K562 (cell line): ENCODE results near the gene MYLIP. TPM values are rescaled to one million over a fixed set of nuclear protein-coding genes. Genes with fewer than 3 reads are reported as not detected.
A peak's percentile ranks its signal among the peaks of the same experiment; 100 is the strongest.

Experiments used
- BCOR ChIP-seq: fragments of 450-650 bp; IDR thresholded peaks from 2 replicates; pipeline ENCODE4 v1.6.1; 2016
- BHLHE40 ChIP-seq: IDR thresholded peaks from 2 replicates; pipeline ENCODE4 v1.6.1; 2011; ENCODE audit warnings: low read length, improper control_type of control experiment
- CAMTA2 ChIP-seq: fragments of 250-450 bp; sonication (Bioruptor Pico); conservative IDR thresholded peaks from 2 replicates; pipeline ENCODE4 v1.5.1; 2022
- CBFA2T2 ChIP-seq: fragments of 450-650 bp; conservative IDR thresholded peaks from 2 replicates; pipeline ENCODE4 v1.6.1; 2017; ENCODE audit warnings: mild to moderate bottlenecking
- EP400 ChIP-seq: fragments of 450-650 bp; IDR thresholded peaks from 2 replicates; pipeline ENCODE4 v1.6.1; 2017; ENCODE audit warnings: antibody characterized with exemption, mild to moderate bottlenecking, moderate library complexity
- GATA2 ChIP-seq: sonication (generic); formaldehyde crosslinking; IDR thresholded peaks from 2 replicates; pipeline ENCODE4 v1.4.0; 2020; ENCODE audit warnings: mild to moderate bottlenecking, missing genetic modification reagents
- HNRNPLL ChIP-seq: fragments of 200-400 bp; formaldehyde crosslinking; IDR thresholded peaks from 2 replicates; pipeline ENCODE4 v1.6.1; 2017; ENCODE audit warnings: low read length, low read depth, mild to moderate bottlenecking; ENCODE audit not compliant: poor library complexity, severe bottlenecking
- ILF3 ChIP-seq: fragments of 450-650 bp; IDR thresholded peaks from 2 replicates; pipeline ENCODE4 v1.6.1; 2018; ENCODE audit warnings: antibody characterized with exemption, mild to moderate bottlenecking, moderate library complexity, borderline replicate concordance
- MBD2 ChIP-seq: sonication (generic); IDR thresholded peaks from 2 replicates; pipeline ENCODE4 v1.6.1; 2016; ENCODE audit warnings: low read depth, borderline replicate concordance
- NELFE ChIP-seq: IDR thresholded peaks from 2 replicates; pipeline ENCODE4 v1.6.1; 2011; ENCODE audit warnings: mild to moderate bottlenecking; ENCODE audit not compliant: insufficient read depth, insufficient read length
- POLR3A ChIP-seq: IDR thresholded peaks from 2 replicates; pipeline ENCODE4 v1.6.1; 2011; ENCODE audit warnings: borderline replicate concordance, mild to moderate bottlenecking, moderate library complexity; ENCODE audit not compliant: insufficient read length, insufficient read depth; ENCODE audit errors: extremely low read depth
- PRPF4 ChIP-seq: fragments of 200-400 bp; formaldehyde crosslinking; IDR thresholded peaks from one replicate; pipeline ENCODE4 v1.6.1; 2017; ENCODE audit warnings: low read length, low read depth, mild to moderate bottlenecking; ENCODE audit not compliant: insufficient read depth, poor library complexity, severe bottlenecking
- SIRT6 ChIP-seq: IDR thresholded peaks from one replicate; pipeline ENCODE4 v1.6.1; 2012; ENCODE audit warnings: low read depth, mild to moderate bottlenecking, control low read depth, inconsistent platforms, low read length, moderate library complexity
- SLC30A9 ChIP-seq: fragments of 250-450 bp; sonication (Bioruptor Pico); IDR thresholded peaks from 2 replicates; pipeline ENCODE4 v1.8.0; 2022; ENCODE audit warnings: mild to moderate bottlenecking, moderate library complexity
- SRSF3 ChIP-seq: fragments of 200-400 bp; formaldehyde crosslinking; IDR thresholded peaks from 2 replicates; pipeline ENCODE4 v1.6.1; 2016; ENCODE audit warnings: mild to moderate bottlenecking, low read length, moderate library complexity; ENCODE audit not compliant: insufficient read depth
- SUPT5H ChIP-seq: fragments of 450-650 bp; IDR thresholded peaks from 2 replicates; pipeline ENCODE4 v1.6.1; 2016
- TRIM28 ChIP-seq: fragments of 450-650 bp; IDR thresholded peaks from 2 replicates; pipeline ENCODE4 v1.6.1; 2017
- ZNF3 ChIP-seq: fragments of 250-450 bp; sonication (Bioruptor Pico); IDR thresholded peaks from 2 replicates; pipeline ENCODE4 v1.5.0; 2021; ENCODE audit warnings: mild to moderate bottlenecking, moderate library complexity
- ZNF408 ChIP-seq: fragments of 250-450 bp; sonication (Bioruptor Pico); IDR thresholded peaks from 2 replicates; pipeline ENCODE4 v1.4.0; 2020; ENCODE audit warnings: low read depth, mild to moderate bottlenecking, moderate library complexity
- ZNF561 ChIP-seq: fragments of 450-650 bp; formaldehyde crosslinking; conservative IDR thresholded peaks from 2 replicates; pipeline ENCODE4 v1.4.0; 2020; ENCODE audit warnings: mild to moderate bottlenecking, moderate library complexity
- ZNF589 ChIP-seq: fragments of 200-800 bp; sonication (Bioruptor generic); IDR thresholded peaks from 2 replicates; pipeline ENCODE4 v1.6.1; 2016; ENCODE audit warnings: low read depth, missing genetic modification characterization, missing compliant biosample characterization
- polyA plus RNA-seq, 8 experiments: library from polyadenylated mRNA; depleted of rRNA in 4 of 8; stranded (reverse) in 5 of 8; unstranded in 3 of 8; fragments of >200 nt; fragmentation: Nextera tagmentation in 2 of 8; fragmentation: Illumina TruSeq in 1 of 8; extraction: Ambion mirVana in 2 of 8; extraction: Trizol in 1 of 8; gene quantifications; 2 replicates each; pipeline versions ENCODE4 v1.2.1 to v1.2.3, GENCODE V29; 2011 to 2014; ENCODE audit warnings: inconsistent platforms in 1 of 8, missing spikeins in 1 of 8
- total RNA-seq, 7 experiments: library from RNA; depleted of rRNA in 6 of 7; stranded (reverse); fragments of >200 nt in 6 of 7; fragmentation: Illumina TruSeq in 2 of 7; extraction: Trizol in 2 of 7; gene quantifications; 2 replicates each; pipeline versions ENCODE4 v1.2.1 to v1.2.3, GENCODE V29; 2011 to 2021; ENCODE audit warnings: low replicate concordance in 1 of 7
- TF ChIP-seq, protein P1 (sequence below): sonication (generic); formaldehyde crosslinking; IDR thresholded peaks from 2 replicates; pipeline ENCODE4 v1.4.0; 2020; ENCODE audit warnings: mild to moderate bottlenecking, missing genetic modification reagents
- TF ChIP-seq, protein P2 (sequence below): sonication (generic); formaldehyde crosslinking; IDR thresholded peaks from 2 replicates; pipeline ENCODE4 v1.8.1; 2023; ENCODE audit warnings: mild to moderate bottlenecking, missing genetic modification reagents, moderate library complexity
- TF ChIP-seq, protein P3 (sequence below): fragments of 450-650 bp; IDR thresholded peaks from 2 replicates; pipeline ENCODE4 v1.6.1; 2016

Gene MYLIP
- total and polyA plus RNA-seq, 9 of the 15 experiments (the other 6 are each of a cell fraction or from before 2014, with no cell fraction given): 10.8 to 43.5 (median 31.5) TPM

DNA sequence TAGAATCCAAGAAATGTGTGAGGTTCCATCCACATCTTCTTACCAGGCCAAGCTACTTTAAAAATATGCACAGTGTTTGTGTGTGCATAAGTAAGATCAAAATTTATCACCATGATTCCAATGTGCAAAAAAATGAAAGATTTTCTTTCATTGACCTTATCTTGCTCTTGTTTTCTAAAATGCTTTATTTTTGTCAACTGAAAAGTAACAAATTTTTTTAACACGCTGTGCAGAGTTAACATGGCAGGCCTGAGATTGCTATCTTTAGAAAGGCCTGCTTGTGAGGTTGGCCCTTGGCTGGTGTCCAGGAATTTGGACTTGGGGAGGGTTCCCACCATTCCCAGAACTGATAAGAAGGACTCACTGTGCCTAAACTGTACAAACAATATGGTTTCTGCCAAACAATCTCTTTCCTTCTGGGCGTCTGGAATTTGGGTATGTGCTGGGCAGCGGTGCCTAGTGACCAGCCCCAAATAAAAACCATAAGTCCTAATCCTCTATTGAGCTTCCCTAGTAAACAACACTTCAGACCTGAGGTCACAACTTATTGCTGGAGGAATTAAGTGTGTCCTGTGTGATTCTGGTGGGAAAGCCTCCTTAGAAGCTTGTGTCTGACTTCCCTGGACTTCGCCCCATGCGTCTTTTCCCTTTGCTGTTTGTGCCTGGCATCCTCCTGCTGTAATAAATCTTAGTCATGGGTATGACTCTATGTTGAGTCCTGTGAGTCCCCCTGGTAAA lies 19.8 kb upstream of the MYLIP start (continued):
- TF ChIP-seq SLC30A9 (CRISPR knock-in tag): no peak
- no peak for TF ChIP-seq NELFE
- peak; percentile 8 for TF ChIP-seq HNRNPLL
- TF ChIP-seq CAMTA2 (CRISPR knock-in tag): no peak
- peak; percentile 97 for TF ChIP-seq GATA2 (CRISPR knock-in tag)
- TF ChIP-seq POLR3A: no peak
- TF ChIP-seq ZNF3 (CRISPR knock-in tag): no peak
- TF ChIP-seq, protein P1, sequence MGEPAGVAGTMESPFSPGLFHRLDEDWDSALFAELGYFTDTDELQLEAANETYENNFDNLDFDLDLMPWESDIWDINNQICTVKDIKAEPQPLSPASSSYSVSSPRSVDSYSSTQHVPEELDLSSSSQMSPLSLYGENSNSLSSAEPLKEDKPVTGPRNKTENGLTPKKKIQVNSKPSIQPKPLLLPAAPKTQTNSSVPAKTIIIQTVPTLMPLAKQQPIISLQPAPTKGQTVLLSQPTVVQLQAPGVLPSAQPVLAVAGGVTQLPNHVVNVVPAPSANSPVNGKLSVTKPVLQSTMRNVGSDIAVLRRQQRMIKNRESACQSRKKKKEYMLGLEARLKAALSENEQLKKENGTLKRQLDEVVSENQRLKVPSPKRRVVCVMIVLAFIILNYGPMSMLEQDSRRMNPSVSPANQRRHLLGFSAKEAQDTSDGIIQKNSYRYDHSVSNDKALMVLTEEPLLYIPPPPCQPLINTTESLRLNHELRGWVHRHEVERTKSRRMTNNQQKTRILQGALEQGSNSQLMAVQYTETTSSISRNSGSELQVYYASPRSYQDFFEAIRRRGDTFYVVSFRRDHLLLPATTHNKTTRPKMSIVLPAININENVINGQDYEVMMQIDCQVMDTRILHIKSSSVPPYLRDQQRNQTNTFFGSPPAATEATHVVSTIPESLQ (CRISPR knock-in tag): no peak
- TF ChIP-seq CBFA2T2: 0 out of 2 replicates have a peak, but pooled peaks have one; percentile 29
- no peak for TF ChIP-seq ZNF589 (CRISPR knock-in tag)
- no peak for TF ChIP-seq BCOR
- no peak for TF ChIP-seq ILF3
- TF ChIP-seq BHLHE40: peak; percentile 41; the same call in 1 of the 2 replicates
- TF ChIP-seq, protein P2, sequence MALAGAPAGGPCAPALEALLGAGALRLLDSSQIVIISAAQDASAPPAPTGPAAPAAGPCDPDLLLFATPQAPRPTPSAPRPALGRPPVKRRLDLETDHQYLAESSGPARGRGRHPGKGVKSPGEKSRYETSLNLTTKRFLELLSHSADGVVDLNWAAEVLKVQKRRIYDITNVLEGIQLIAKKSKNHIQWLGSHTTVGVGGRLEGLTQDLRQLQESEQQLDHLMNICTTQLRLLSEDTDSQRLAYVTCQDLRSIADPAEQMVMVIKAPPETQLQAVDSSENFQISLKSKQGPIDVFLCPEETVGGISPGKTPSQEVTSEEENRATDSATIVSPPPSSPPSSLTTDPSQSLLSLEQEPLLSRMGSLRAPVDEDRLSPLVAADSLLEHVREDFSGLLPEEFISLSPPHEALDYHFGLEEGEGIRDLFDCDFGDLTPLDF (CRISPR knock-in tag): no peak
- TF ChIP-seq, protein P3, sequence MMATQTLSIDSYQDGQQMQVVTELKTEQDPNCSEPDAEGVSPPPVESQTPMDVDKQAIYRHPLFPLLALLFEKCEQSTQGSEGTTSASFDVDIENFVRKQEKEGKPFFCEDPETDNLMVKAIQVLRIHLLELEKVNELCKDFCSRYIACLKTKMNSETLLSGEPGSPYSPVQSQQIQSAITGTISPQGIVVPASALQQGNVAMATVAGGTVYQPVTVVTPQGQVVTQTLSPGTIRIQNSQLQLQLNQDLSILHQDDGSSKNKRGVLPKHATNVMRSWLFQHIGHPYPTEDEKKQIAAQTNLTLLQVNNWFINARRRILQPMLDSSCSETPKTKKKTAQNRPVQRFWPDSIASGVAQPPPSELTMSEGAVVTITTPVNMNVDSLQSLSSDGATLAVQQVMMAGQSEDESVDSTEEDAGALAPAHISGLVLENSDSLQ: no peak; the same call in 1 of the 2 replicates
- peak; percentile 35; the same call in 1 of the 2 replicates for TF ChIP-seq EP400
- TF ChIP-seq SUPT5H: no peak
- TF ChIP-seq MBD2: no peak
- TF ChIP-seq PRPF4: no peak
- TF ChIP-seq TRIM28: no peak
- no peak for TF ChIP-seq ZNF561 (CRISPR knock-in tag)
- no peak for TF ChIP-seq ZNF408
- no peak for TF ChIP-seq SIRT6
- TF ChIP-seq SRSF3: no peak
